ENCODE results near the gene KRT34. TPM values are rescaled to one million over a fixed set of nuclear protein-coding genes. Genes with fewer than 3 reads are reported as not detected.

KRT34 gene
- total and polyA plus RNA-seq, 8 donors, result not detected

DNA sequence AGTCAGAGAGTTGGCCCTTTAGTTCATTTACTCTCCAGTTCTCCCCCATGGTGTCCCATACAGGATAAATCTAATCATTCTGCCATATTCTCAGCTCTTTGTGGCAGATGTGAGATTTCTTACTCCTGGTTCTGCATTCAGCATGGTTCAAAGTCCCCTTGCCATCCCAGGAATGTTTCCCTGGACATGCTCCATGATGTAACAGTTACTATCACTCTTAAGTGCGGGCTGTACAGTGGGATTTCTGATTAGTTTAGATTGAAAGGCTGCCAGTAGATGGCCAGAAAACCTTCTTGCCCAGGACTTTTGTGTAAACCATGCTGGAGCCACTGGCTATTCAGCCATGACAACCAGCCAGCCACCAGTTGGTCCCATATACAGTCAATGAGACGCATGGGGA is 31.9 kb upstream of the KRT34 start:
- no peak for ATAC-seq
- Histone ChIP-seq H3K27ac (no peak overlapping the region), H3K4me3 (no peak overlapping the region), H3K4me1 (no peaks in the 10 kb centered on the region), H3K27me3 (no peaks in the 10 kb centered on the region), H3K9me3 (no peaks in the 10 kb centered on the region), H3K36me3 (no peaks in the 10 kb centered on the region)
- WGBS, 2 donors, result 80 to 88% methylated on average over 2 of the region's 2 CpGs
- no peak for DNase-seq
- TF ChIP-seq, protein P1, sequence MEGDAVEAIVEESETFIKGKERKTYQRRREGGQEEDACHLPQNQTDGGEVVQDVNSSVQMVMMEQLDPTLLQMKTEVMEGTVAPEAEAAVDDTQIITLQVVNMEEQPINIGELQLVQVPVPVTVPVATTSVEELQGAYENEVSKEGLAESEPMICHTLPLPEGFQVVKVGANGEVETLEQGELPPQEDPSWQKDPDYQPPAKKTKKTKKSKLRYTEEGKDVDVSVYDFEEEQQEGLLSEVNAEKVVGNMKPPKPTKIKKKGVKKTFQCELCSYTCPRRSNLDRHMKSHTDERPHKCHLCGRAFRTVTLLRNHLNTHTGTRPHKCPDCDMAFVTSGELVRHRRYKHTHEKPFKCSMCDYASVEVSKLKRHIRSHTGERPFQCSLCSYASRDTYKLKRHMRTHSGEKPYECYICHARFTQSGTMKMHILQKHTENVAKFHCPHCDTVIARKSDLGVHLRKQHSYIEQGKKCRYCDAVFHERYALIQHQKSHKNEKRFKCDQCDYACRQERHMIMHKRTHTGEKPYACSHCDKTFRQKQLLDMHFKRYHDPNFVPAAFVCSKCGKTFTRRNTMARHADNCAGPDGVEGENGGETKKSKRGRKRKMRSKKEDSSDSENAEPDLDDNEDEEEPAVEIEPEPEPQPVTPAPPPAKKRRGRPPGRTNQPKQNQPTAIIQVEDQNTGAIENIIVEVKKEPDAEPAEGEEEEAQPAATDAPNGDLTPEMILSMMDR (IDR thresholded peaks at IDR 0.05), result no peak
- no peak for FAIRE-seq
- intact Hi-C loops (cut with DNase I), result no loop called here

DNA sequence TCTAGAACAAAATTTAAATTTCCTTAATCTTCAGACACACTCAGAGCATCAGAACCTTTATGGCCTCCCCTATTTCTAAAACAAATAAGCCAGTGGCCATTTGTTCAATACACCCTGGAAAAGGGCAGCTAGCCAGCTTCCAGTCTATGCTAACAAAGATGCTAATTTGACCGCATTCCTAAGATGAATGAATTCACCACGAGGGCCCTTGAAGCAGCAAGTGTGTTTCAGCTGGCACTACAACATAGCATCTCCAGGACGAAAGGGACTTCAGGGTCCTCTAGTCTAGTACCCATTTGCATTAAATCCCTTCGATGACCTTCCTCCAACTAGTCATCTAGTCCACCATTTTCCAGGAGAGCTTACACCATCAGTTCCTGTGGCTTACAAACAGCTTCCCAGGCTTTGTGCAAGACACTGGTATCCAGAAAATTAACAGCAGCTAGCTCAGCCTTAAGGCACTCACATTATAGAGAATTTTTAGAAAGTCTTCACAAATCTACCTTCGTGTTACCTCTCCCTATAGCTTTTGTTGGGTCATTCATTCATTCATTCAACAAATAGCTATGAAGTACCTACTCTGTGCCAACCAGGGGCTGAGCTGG is 31.3 kb upstream of the KRT34 start:
- Histone ChIP-seq H3K4me1 (no peaks in the 10 kb centered on the region), H3K36me3 (no peaks in the 10 kb centered on the region), H3K27me3 (no peaks in the 10 kb centered on the region), H3K9me3 (no peaks in the 10 kb centered on the region), H3K27ac (no peak overlapping the region), H3K4me3 (no peak overlapping the region)
- TF ChIP-seq, protein P1 (IDR thresholded peaks at IDR 0.05), result no peak
- intact Hi-C loops (cut with DNase I), result no loop called here
- WGBS, 2 donors, result 56 to 64% methylated on average over 5 of the region's 5 CpGs
- ATAC-seq (no peak), DNase-seq (no peak), FAIRE-seq (no peak)

DNA sequence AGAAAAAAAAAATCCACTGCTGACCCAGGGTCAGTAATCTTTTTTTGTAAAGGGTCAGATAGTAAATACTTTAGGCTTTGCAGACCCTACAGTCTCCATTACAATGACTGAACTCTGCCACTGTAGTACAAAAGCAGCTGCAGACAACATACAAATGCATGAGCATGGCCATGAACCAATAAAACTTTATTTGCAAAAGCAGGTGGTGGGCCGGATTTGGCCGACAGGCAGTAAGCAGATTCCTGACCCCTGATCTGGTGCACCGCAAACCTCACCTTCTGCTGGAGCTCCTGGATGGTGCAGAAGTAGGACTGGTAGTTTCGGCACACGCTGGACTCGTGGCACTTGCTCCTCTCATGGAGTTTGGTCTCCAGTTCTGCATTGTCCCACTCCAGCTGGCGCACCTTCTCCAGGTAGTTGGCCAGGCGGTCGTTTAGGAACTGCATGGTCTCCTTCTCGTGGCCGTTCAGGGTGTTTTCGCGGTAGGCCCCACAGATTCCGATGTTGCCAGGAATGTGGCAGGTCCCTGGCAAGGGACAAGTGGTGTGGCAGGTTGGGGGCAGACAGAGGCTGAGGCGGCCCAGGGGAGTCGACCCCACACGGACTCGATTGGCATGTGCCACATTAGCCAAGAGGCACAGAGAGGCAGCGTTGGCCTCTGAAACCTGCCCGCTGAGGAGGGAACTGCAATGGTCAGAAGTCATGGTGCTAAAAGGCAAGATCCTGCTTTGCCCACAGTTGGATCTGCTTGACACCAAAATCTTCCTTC is 29.1 kb upstream of the KRT34 start:
- TF ChIP-seq, protein P1 (IDR thresholded peaks at IDR 0.05), result no peak
- intact Hi-C loops (cut with DNase I), result no loop called here
- no peak for FAIRE-seq

DNA sequence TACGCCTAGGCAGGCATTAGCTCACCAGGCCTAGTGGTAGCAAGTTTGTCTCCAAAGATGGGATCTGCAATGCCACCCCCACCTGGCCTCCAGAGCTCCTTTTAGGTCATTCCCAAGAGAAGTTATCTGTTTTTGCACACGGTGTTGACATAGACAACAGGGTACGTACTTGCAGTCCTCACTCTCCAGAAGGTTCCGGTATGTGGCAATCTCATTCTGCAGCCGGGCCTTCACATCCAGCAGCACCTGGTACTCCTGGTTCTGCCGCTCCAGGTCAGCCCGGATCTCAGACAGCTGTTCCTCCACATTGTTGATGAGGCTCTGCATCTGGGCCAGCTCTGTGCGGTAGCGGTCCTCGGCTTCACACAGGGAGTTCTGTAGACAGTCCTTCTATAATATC is 25.1 kb upstream of the KRT34 start:
- H3K27ac ChIP-seq, result no peak overlapping the region
- no peaks in the 10 kb centered on the region for H3K9me3 ChIP-seq
- no peak overlapping the region for H3K4me3 ChIP-seq
- intact Hi-C loops (cut with DNase I), result no loop called here
- DNase-seq (no peak), ATAC-seq (no peak), FAIRE-seq (no peak)
- H3K36me3 ChIP-seq, result no peaks in the 10 kb centered on the region
- H3K4me1 ChIP-seq, result no peaks in the 10 kb centered on the region
- TF ChIP-seq, protein P1 (IDR thresholded peaks at IDR 0.05), result no peak
- WGBS, 2 donors, result 84 to 87% methylated on average over 10 of the region's 10 CpGs
- no peaks in the 10 kb centered on the region for H3K27me3 ChIP-seq

More for the DNA sequence above, 29.1 kb upstream of the KRT34 start:
- DNase-seq (no peak), ATAC-seq (no peak)
- H3K4me1 ChIP-seq, result no peaks in the 10 kb centered on the region
- H3K9me3 ChIP-seq, result no peaks in the 10 kb centered on the region
- 85 to 90% methylated on average over 20 of the region's 20 CpGs for WGBS, 2 donors
- no peak overlapping the region for H3K27ac ChIP-seq
- H3K27me3 ChIP-seq, result no peaks in the 10 kb centered on the region
- H3K36me3 ChIP-seq, result no peaks in the 10 kb centered on the region
- H3K4me3 ChIP-seq, result no peak overlapping the region

DNA sequence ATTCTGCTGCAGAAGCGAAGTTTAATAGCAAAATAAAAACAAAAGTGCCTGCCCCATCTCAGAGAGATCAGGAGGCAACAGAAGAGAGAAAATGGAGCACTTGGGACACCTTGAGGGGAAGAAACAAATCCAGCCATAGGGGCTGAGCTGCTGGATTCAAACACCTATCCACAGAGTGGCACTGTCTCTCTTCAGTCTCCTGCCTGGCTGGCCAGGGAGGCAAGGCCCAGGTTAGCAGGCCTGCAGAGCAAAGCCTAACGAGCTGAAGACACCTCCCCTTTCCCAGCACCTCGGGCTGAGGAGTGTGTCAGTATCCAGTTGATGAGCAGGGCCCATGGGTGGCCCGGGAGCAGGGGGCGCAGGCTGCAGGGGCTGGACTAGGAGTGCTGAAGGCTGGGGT is 24.1 kb upstream of the KRT34 start:
- intact Hi-C loops (cut with DNase I), result no loop called here
- Histone ChIP-seq H3K9me3 (no peaks in the 10 kb centered on the region), H3K36me3 (no peaks in the 10 kb centered on the region), H3K27ac (no peak overlapping the region), H3K4me3 (no peak overlapping the region), H3K27me3 (no peaks in the 10 kb centered on the region), H3K4me1 (no peaks in the 10 kb centered on the region)
- TF ChIP-seq, protein P1 (IDR thresholded peaks at IDR 0.05), result no peak
- FAIRE-seq (no peak), DNase-seq (no peak), ATAC-seq (peak in 1 of 4 donors; percentile 22)
- WGBS, 2 donors, result 42 to 53% methylated on average over 5 of the region's 5 CpGs
